Suppressor macrophage treated with lipopolysaccharide for 1 hour (primary cell): Measurements from ENCODE around the gene ZFP36.

Experiments
- DNase-seq, 3 donors: peaks; one replicate each; pipeline ENCODE4 v3.0.0-alpha.2; 2020 to 2022

Gene ZFP36

GRCh38 chr19:39420769-39421168 lies 14.1 kb downstream of the ZFP36 start:
- no peak for DNase-seq

- DNase-seq: no peak
These were observed 15.4 kb downstream of the ZFP36 start for GRCh38 chr19:39422020-39422419.

GRCh38 chr19:39423258-39424086 lies 16.8 kb downstream of the ZFP36 start:
- DNase-seq: no peak

- DNase-seq: no peak
These were observed 18.3 kb downstream of the ZFP36 start for GRCh38 chr19:39424934-39425333.

GRCh38 chr19:39425744-39426143 lies 19.1 kb downstream of the ZFP36 start:
- no peak for DNase-seq

- no peak for DNase-seq
These were observed 19.5 kb downstream of the ZFP36 start for GRCh38 chr19:39426170-39426569.

GRCh38 chr19:39427707-39428106 lies 21.1 kb downstream of the ZFP36 start:
- no peak for DNase-seq

- no peak for DNase-seq
These were observed 21.9 kb downstream of the ZFP36 start for GRCh38 chr19:39428283-39429112.

- peak; percentile 91 to 99 (median 98) for DNase-seq
These were observed 24.3 kb downstream of the ZFP36 start for GRCh38 chr19:39430675-39431593.

- DNase-seq: no peak
These were observed 26.0 kb downstream of the ZFP36 start for GRCh38 chr19:39432677-39433025.

- DNase-seq: no peak
These were observed 26.9 kb downstream of the ZFP36 start for GRCh38 chr19:39433480-39434079.

GRCh38 chr19:39434123-39435076 lies 27.8 kb downstream of the ZFP36 start:
- no peak for DNase-seq

- DNase-seq: peak; percentile 99 to 100 (median 100)
These were observed 29.1 kb downstream of the ZFP36 start, which contains the start of gene RPS16 for GRCh38 chr19:39435499-39436349. TSS of gene RPS16 (minus strand) at chr19:39435949. CDS start at chr19:39435895, 54 bp downstream.

- peak in 2 of 3 donors; percentile 38 to 54 for DNase-seq
These were observed 29.7 kb downstream of the ZFP36 start for GRCh38 chr19:39436350-39436716.

- no peak for DNase-seq
These were observed 31.8 kb downstream of the ZFP36 start for GRCh38 chr19:39438270-39438934.

GRCh38 chr19:39444598-39445195 lies 38.0 kb downstream of the ZFP36 start:
- peak; percentile 21 to 38 (median 22) for DNase-seq

- peak; percentile 98 to 99 (median 99) for DNase-seq
These were observed 38.8 kb downstream of the ZFP36 start, which contains the start of gene SUPT5H for GRCh38 chr19:39445196-39446111. TSS of gene SUPT5H (plus strand) at chr19:39445582. CDS start at chr19:39445891, 309 bp downstream.
